MCF 10A (cell line): ENCODE measurements around the gene HSP90B1. TPM values are rescaled to one million over a fixed set of nuclear protein-coding genes. Genes with fewer than 3 reads are reported as not detected.

Source experiments
- BruUV-seq: library from RNA; stranded (reverse); fragments of 400-500 nt; replicated peaks from 2 replicates; lab custom pipeline; 2021; lab: Mats Ljungman, UMichigan
- CTCF ChIA-PET: fragments of 300-600 bp; sonication (Branson Sonifier 250); formaldehyde crosslinking; extraction: SDS; loops from one replicate; lab custom pipeline; 2021; ENCODE audit warnings: antibody characterized with exemption, inconsistent platforms; lab: Yijun Ruan, JAX
- POLR2A ChIA-PET: fragments of 300-600, 350-650 bp; sonication (Branson Sonifier 250); formaldehyde crosslinking; extraction: SDS; loops from one replicate; lab custom pipeline; 2020; ENCODE audit warnings: antibody characterized with exemption, inconsistent platforms; lab: Yijun Ruan, JAX
- DNase-seq: peaks from one replicate; pipeline ENCODE4 v3.0.0-alpha.2; 2018; ENCODE audit not compliant: unreplicated experiment
- H3K27ac Mint-ChIP-seq: one replicate; pipeline ENCODE4 v1.8.0; 2022; ENCODE audit warnings: mild to moderate bottlenecking, low read depth, mixed read lengths; ENCODE audit not compliant: unreplicated experiment
- H3K27me3 Mint-ChIP-seq: one replicate; pipeline ENCODE4 v1.8.0; 2022; ENCODE audit warnings: mixed read lengths; ENCODE audit not compliant: insufficient read depth, unreplicated experiment
- H3K36me3 Mint-ChIP-seq: one replicate; pipeline ENCODE4 v1.8.0; 2022; ENCODE audit warnings: mild to moderate bottlenecking, moderate library complexity, mixed read lengths; ENCODE audit not compliant: insufficient read depth, unreplicated experiment
- H3K4me1 Mint-ChIP-seq: one replicate; pipeline ENCODE4 v1.8.0; 2022; ENCODE audit warnings: mixed read lengths; ENCODE audit not compliant: insufficient read depth, unreplicated experiment
- H3K4me3 Mint-ChIP-seq: one replicate; pipeline ENCODE4 v1.8.0; 2022; ENCODE audit warnings: mild to moderate bottlenecking, moderate library complexity, mixed read lengths; ENCODE audit not compliant: unreplicated experiment
- H3K9me3 Mint-ChIP-seq: one replicate; pipeline ENCODE4 v1.8.0; 2022; ENCODE audit warnings: mixed read lengths; ENCODE audit not compliant: unreplicated experiment
- intact Hi-C: fragments of 100-400 bp; cut with micrococcal nuclease; formaldehyde crosslinking; loops from 2 replicates; pipeline ENCODE4 v1.14.1; 2022
- total RNA-seq: library from RNA; stranded (reverse); gene quantifications from 2 replicates; pipeline ENCODE4 v1.2.3, GENCODE V29; 2022
- TF ChIP-seq, protein P1 (sequence below): fragments of 200-600 bp; IDR thresholded peaks from one replicate; pipeline ENCODE4 v1.8.0; 2022; ENCODE audit warnings: antibody characterized with exemption, mild to moderate bottlenecking; ENCODE audit not compliant: unreplicated experiment

Gene HSP90B1
- total RNA-seq, 1 experiment from 2014 or later, result 1,052 TPM

DNA sequence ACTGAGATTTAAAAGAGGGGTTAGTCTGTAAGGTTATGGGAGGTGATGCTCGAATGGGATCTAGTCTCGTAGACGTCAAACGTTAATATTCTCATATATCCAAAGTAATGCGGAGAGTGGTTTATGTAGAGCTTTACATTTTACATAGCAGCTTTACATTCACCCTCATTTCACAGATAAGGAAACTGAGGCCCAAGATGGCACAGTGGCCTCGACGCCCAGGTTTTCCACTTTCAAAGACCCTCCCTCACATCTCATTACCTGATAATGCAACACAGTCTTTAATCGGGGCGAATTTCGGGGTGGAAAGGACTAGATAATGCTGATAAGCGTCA lies 35.0 kb downstream of the HSP90B1 start:
- H3K36me3 Mint-ChIP-seq, result peaks cover 27% of the 10 kb centered on the region
- ChIA-PET CTCF (interaction anchor here (0.9 to 6.0 kb wide), 9 partner anchors 9 to 173 kb away, joined by 3 to 40 read pairs (median 3); partner anchors contain the start of genes HCFC2, HSP90B1 and NFYB), POLR2A (interaction anchor here (0.6 to 4.8 kb wide), 35 partner anchors 9 to 1142 kb away, joined by 3 to 214 read pairs (median 7); partner anchors contain the start of genes GLT8D2, HCFC2, HSP90B1 and NFYB)
- TF ChIP-seq, protein P1, sequence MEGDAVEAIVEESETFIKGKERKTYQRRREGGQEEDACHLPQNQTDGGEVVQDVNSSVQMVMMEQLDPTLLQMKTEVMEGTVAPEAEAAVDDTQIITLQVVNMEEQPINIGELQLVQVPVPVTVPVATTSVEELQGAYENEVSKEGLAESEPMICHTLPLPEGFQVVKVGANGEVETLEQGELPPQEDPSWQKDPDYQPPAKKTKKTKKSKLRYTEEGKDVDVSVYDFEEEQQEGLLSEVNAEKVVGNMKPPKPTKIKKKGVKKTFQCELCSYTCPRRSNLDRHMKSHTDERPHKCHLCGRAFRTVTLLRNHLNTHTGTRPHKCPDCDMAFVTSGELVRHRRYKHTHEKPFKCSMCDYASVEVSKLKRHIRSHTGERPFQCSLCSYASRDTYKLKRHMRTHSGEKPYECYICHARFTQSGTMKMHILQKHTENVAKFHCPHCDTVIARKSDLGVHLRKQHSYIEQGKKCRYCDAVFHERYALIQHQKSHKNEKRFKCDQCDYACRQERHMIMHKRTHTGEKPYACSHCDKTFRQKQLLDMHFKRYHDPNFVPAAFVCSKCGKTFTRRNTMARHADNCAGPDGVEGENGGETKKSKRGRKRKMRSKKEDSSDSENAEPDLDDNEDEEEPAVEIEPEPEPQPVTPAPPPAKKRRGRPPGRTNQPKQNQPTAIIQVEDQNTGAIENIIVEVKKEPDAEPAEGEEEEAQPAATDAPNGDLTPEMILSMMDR, result no peak
- DNase-seq, result no peak
- TSS peak; percentile 88 for BruUV-seq
- peaks cover 28% of the 10 kb centered on the region for H3K4me1 Mint-ChIP-seq
- H3K27me3 Mint-ChIP-seq, result no peaks in the 10 kb centered on the region
- peak overlapping the region; percentile 97 for H3K27ac Mint-ChIP-seq
- no peaks in the 10 kb centered on the region for H3K9me3 Mint-ChIP-seq
- intact Hi-C loops, result loop anchor here (1.0 to 2.0 kb wide), 3 partner anchors 8 to 144 kb away; partner anchors contain the start of gene HCFC2
- H3K4me3 Mint-ChIP-seq, result peak overlapping the region; percentile 92

GRCh38 chr12:103965590-103966504 lies 35.6 kb downstream of the HSP90B1 start, which contains the start of gene TDG:
Gene TDG, plus strand, starts transcription at chr12:103965872. Its CDS starts 166 bp downstream, at chr12:103966038.
- POLR2A ChIA-PET, result interaction anchor here (0.6 to 4.8 kb wide), 44 partner anchors 8 to 1142 kb away, joined by 3 to 214 read pairs (median 5); partner anchors contain the start of genes GLT8D2, HCFC2, HSP90B1 and NFYB

GRCh38 chr12:103966736-103967135 lies 36.5 kb downstream of the HSP90B1 start:
- H3K27me3 Mint-ChIP-seq, result no peaks in the 10 kb centered on the region
- H3K36me3 Mint-ChIP-seq, result peaks cover 33% of the 10 kb centered on the region
- POLR2A ChIA-PET, result interaction anchor here (0.6 to 4.8 kb wide), 33 partner anchors 7 to 1141 kb away, joined by 3 to 214 read pairs (median 7); partner anchors contain the start of genes GLT8D2, HCFC2, HSP90B1 and NFYB
- DNase-seq, result no peak
- peaks cover 34% of the 10 kb centered on the region for H3K4me1 Mint-ChIP-seq
- intact Hi-C loops, result no loop called here
- H3K9me3 Mint-ChIP-seq, result no peaks in the 10 kb centered on the region
- BruUV-seq, result no TSS peak
- TF ChIP-seq, protein P1, result no peak
- CTCF ChIA-PET, result interaction anchor here (1.1 to 6.0 kb wide), 6 partner anchors 10 to 142 kb away, joined by 3 to 40 read pairs (median 4); partner anchors contain the start of gene HCFC2
- H3K27ac Mint-ChIP-seq, result peak overlapping the region; percentile 97
- peak overlapping the region; percentile 92 for H3K4me3 Mint-ChIP-seq

More at GRCh38 chr12:103965590-103966504, 35.6 kb downstream of the HSP90B1 start, which contains the start of gene TDG:
- no TSS peak for BruUV-seq
- H3K27me3 Mint-ChIP-seq, result no peaks in the 10 kb centered on the region
- peak within 1 kb of the TSS; percentile 97 for H3K27ac Mint-ChIP-seq
- H3K36me3 Mint-ChIP-seq, result peaks cover 33% of the 10 kb centered on the region
- TF ChIP-seq, protein P1, result peak; percentile 28
- intact Hi-C loops, result loop anchor here (1.0 to 2.0 kb wide), 3 partner anchors 9 to 143 kb away; partner anchors contain the start of gene HCFC2
- no peaks in the 10 kb centered on the region for H3K9me3 Mint-ChIP-seq
- CTCF ChIA-PET, result interaction anchor here (0.7 to 6.0 kb wide), 13 partner anchors 8 to 227 kb away, joined by 3 to 40 read pairs (median 3); partner anchors contain the start of genes HCFC2, HSP90B1 and NFYB
- H3K4me1 Mint-ChIP-seq, result peaks cover 28% of the 10 kb centered on the region
- H3K4me3 Mint-ChIP-seq, result peak within 1 kb of the TSS; percentile 92
- DNase-seq, result peak; percentile 98
